Measurements from ENCODE around the gene TDRD12. TPM values are rescaled to one million over a fixed set of nuclear protein-coding genes. Genes with fewer than 3 reads are reported as not detected.

The TDRD12 gene
- total and polyA plus RNA-seq, 2 of the 13 experiments (the other 11 are each of a cell fraction or from before 2014, with no cell fraction given), result 0.03 to 0.40 TPM

GRCh38 chr19:32872391-32872790 lies 152.8 kb downstream of the TDRD12 start (continued):
- TF ChIP-seq ZNF282 (IDR thresholded peaks at IDR 0.05; ENCODE audit: partially characterized antibody), result no peak

GRCh38 chr19:32873247-32873959 lies 153.8 kb downstream of the TDRD12 start:
- CTCF ChIA-PET (ENCODE audit: low intra/inter-chr PET ratio, low total read pairs), result no interaction called here
- no peak for TF ChIP-seq ZNF512B (CRISPR knock-in tag; IDR thresholded peaks at IDR 0.05; ENCODE audit: borderline replicate concordance)
- TF ChIP-seq SPEN (CRISPR knock-in tag; IDR thresholded peaks at IDR 0.05; ENCODE audit: low read depth), result no peak
- no peak for TF ChIP-seq RFXANK (CRISPR knock-in tag; IDR thresholded peaks at IDR 0.05)
- TF ChIP-seq ZNF773 (CRISPR knock-in tag; IDR thresholded peaks at IDR 0.05; ENCODE audit: borderline replicate concordance), result no peak
- TF ChIP-seq ATF5 (CRISPR knock-in tag; IDR thresholded peaks at IDR 0.05; ENCODE audit: low read depth), result no peak
- TF ChIP-seq SRY (CRISPR knock-in tag; IDR thresholded peaks at IDR 0.05), result no peak
- no peak for TF ChIP-seq HCFC1 (IDR thresholded peaks at IDR 0.05; ENCODE audit: low read depth, low read length)
- no peak for TF ChIP-seq ZIK1 (CRISPR knock-in tag; IDR thresholded peaks at IDR 0.05; ENCODE audit: borderline replicate concordance, low read depth)
- TF ChIP-seq ZNF687 (CRISPR knock-in tag; IDR thresholded peaks at IDR 0.05), result no peak
- TF ChIP-seq ZNF335 (CRISPR knock-in tag; IDR thresholded peaks at IDR 0.05), result no peak
- no peak for TF ChIP-seq KAT2B (IDR thresholded peaks at IDR 0.05; ENCODE audit: borderline replicate concordance, low read depth, low read length)
- no peak for TF ChIP-seq TCF7 (IDR thresholded peaks at IDR 0.05; ENCODE audit: low read depth)
- TF ChIP-seq LBX2 (CRISPR knock-in tag; IDR thresholded peaks at IDR 0.05; ENCODE audit: borderline replicate concordance), result no peak
- TF ChIP-seq ZNF724P (CRISPR knock-in tag; IDR thresholded peaks at IDR 0.05; ENCODE audit: borderline replicate concordance), result no peak

More at GRCh38 chr19:32873247-32873959, 153.8 kb downstream of the TDRD12 start:
- no peaks in the 10 kb centered on the region for H3K79me2 ChIP-seq (ENCODE audit: insufficient read depth, low read length)
- no peak overlapping the region for H3K4me3 ChIP-seq (replicated peaks in 1 of 3; ENCODE audit: insufficient read depth in 1 of 3, low read depth in 2 of 3, low read length in 3 of 3)
- DNase-seq (ENCODE audit: low spot score), result no peak
- H3K36me3 ChIP-seq (replicated peaks in 1 of 2; ENCODE audit: control insufficient read depth in 1 of 2, insufficient read depth in 2 of 2, low read length in 2 of 2), result no peaks in the 10 kb centered on the region
- intact Hi-C loops (cut with micrococcal nuclease; ENCODE audit: unreplicated experiment) (no loop called here), in situ Hi-C loops (cut with HindIII; ENCODE audit: extremely low pct_ligation_motif_present, low pct_unique_long_range_greater_than_20kb) (no loop called here)
- H3K27me3 ChIP-seq (ENCODE audit: control insufficient read depth in 1 of 2, insufficient read depth in 2 of 2, low read length in 2 of 2), result no peaks in the 10 kb centered on the region
- no TSS peak for BruUV-seq (replicated peaks)
- no peak overlapping the region for H3K4me2 ChIP-seq (ENCODE audit: low read depth, low read length)
- H3K4me1 ChIP-seq (ENCODE audit: insufficient read depth, low read length), result peaks cover 23% of the 10 kb centered on the region
- H3K27ac ChIP-seq (ENCODE audit: extremely low read length, insufficient read depth, low read length), result no peak overlapping the region
- no peaks in the 10 kb centered on the region for H3K9me3 ChIP-seq (ENCODE audit: low read length)
- H4K20me1 ChIP-seq (ENCODE audit: insufficient read depth, low read length), result no peaks in the 10 kb centered on the region
- POLR2A ChIA-PET, result no interaction called here
- ATAC-seq, result no peak
- no peak overlapping the region for H3K9ac ChIP-seq (ENCODE audit: insufficient read depth, low read depth, low read length)
- no peak overlapping the region for H2AFZ ChIP-seq (ENCODE audit: low read length)
- 74% methylated on average over 18 of the region's 18 CpGs for WGBS (ENCODE audit: low lambda C conversion rate)
- FAIRE-seq, result no peak

All from HepG2 (cell line).